Measurements from ENCODE around the gene HIVEP1.

- TF ChIP-seq ZBTB33 (IDR thresholded peaks at IDR 0.05): no peak
- TF ChIP-seq CTCF (IDR thresholded peaks at IDR 0.05; ENCODE audit: low read depth, low read length, missing input control): no peak
- no peak for TF ChIP-seq MAX (IDR thresholded peaks at IDR 0.05)
- no peak for TF ChIP-seq FOXA1 (IDR thresholded peaks at IDR 0.05)
- TF ChIP-seq, protein P1, sequence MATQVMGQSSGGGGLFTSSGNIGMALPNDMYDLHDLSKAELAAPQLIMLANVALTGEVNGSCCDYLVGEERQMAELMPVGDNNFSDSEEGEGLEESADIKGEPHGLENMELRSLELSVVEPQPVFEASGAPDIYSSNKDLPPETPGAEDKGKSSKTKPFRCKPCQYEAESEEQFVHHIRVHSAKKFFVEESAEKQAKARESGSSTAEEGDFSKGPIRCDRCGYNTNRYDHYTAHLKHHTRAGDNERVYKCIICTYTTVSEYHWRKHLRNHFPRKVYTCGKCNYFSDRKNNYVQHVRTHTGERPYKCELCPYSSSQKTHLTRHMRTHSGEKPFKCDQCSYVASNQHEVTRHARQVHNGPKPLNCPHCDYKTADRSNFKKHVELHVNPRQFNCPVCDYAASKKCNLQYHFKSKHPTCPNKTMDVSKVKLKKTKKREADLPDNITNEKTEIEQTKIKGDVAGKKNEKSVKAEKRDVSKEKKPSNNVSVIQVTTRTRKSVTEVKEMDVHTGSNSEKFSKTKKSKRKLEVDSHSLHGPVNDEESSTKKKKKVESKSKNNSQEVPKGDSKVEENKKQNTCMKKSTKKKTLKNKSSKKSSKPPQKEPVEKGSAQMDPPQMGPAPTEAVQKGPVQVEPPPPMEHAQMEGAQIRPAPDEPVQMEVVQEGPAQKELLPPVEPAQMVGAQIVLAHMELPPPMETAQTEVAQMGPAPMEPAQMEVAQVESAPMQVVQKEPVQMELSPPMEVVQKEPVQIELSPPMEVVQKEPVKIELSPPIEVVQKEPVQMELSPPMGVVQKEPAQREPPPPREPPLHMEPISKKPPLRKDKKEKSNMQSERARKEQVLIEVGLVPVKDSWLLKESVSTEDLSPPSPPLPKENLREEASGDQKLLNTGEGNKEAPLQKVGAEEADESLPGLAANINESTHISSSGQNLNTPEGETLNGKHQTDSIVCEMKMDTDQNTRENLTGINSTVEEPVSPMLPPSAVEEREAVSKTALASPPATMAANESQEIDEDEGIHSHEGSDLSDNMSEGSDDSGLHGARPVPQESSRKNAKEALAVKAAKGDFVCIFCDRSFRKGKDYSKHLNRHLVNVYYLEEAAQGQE (IDR thresholded peaks at IDR 0.05): no peak
- TF ChIP-seq RAD21 (IDR thresholded peaks at IDR 0.05): no peak
Observed at GRCh38 chr6:12160326-12160725, 148.2 kb downstream of the HIVEP1 start.
